GM18861 (cell line): ENCODE results near the gene GCNT1.
"Not testable (repeated sequence)": the region's sequence is repeated elsewhere in the genome, so short reads cannot be mapped to it uniquely, and the experiment has no call there.

Experiments used
- ATAC-seq: cut with Tn5 transposase; IDR thresholded peaks from one replicate; pipeline ENCODE4 v1.9.1; 2021; ENCODE audit not compliant: unreplicated experiment

The GCNT1 gene

DNA sequence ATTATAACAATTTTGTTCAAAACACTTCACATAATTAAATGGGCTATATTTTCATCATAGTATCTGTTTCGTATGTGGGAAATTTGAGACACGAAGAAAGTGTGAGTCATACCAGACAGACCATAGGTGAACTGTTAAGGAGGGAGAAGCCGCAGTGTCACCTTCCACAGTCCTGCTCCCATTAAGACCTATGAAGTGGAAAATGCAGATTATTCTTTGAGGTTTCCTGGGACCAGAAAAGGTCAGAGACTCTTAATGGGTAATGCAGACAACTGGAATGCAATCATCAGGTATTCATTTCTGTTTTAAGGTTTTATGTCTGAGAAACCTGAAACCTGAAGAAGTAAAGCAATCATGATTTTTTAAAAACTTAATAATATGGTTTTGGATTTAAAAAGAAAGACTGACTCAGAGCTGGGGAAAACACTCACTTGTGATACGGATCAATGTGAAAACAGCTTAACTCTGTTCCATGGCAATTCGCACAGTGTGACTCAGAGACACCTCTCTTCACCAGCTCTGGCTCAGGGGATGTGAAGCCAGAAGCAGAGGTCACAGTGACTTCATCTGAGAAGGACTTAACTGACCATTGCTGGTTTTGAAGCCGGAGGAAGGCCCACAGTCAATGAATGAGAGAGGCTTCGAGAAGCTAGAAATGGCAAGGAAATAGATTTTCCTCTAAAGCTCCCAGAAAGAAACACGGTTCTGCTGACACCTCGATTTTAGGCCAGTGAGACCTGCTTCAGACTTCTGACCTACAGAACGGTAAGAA lies 17.2 kb upstream of the GCNT1 start:
- peak; percentile 57 for ATAC-seq

DNA sequence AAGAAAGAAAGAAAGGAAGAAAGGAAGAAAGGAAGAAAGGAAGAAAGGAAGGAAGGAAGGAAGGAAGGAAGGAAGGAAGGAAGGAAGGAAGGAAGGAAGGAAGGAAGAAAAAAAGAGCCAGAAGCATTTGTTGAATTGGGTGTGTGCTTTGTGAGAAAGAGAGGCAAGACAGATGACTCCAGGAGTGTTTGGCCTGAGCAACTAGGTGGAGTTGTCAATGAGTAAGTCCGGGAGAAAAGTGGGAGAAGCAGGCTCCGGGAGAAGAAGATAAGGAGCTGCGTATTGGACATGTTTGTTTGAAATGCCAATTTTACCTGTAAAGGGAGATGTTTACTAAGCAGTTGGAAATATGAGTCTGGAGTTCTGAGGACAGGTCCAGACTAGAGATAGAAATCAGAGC lies 15.1 kb upstream of the GCNT1 start:
- no peak for ATAC-seq

DNA sequence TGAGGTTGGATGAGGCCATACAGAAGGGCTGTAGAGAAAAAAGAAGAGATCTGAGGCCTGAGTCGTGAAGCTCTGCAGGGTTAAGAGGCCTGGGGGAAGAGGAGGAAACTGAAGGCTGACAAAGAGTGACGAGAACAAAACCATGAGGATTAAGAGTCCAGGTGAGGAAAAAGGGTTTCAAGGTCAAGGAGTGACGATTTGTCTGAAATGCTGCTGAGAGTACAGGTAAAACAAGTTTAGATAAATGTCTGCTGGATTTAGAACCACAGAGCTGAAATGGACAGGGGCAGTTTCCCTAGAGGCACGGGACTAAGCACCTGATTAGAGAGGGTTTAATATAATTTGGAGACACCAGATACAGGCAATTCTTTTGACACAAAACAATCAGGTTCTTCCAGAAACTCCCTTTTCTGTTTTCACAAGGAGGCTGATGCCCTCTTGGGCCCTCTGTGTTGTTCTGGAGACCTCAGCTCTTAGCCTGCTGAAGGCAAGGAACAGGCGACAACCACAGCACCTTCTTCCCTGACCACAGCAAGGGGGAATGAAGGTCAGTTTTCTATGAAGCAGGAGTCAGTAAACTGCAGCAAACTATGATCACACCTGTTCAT lies 14.6 kb upstream of the GCNT1 start:
- ATAC-seq = no peak

DNA sequence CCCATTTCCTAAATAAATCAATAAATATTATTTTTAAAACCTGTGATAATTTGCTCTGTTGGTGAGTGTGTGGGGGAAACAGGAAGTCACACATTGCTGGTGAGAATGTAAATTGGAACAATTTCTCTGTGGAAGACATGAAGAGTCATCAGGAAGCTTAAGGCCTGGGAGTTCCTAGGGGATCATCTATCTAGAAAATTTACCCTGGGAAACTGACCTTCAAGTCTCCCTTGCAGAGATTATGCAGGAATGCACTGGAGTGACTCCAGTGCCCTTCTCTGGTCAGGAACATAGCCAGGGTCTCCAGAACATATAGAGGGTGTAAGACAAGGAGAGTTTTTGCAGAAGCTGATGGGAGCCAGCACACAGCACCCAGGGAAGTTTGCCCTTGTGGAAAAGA lies 13.0 kb upstream of the GCNT1 start:
- ATAC-seq = no peak

DNA sequence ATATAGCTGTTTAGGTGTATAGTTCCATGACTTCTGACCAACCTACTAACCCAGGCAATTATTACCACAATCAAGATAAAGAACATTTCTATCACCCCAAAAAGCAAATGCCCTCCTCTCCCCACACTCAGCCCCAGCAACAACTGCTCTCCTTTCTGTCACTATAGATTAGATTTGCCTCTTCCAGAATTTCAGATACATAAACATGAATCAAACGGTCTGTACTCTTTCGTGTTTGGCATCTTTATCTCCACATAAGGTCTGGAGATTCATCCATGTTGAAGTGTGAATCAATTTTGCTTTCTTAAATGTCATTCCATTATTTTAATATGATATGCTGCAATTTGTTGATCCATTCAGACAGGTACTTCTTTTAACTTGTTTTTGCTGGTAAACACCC lies 10.5 kb upstream of the GCNT1 start:
- no peak for ATAC-seq

DNA sequence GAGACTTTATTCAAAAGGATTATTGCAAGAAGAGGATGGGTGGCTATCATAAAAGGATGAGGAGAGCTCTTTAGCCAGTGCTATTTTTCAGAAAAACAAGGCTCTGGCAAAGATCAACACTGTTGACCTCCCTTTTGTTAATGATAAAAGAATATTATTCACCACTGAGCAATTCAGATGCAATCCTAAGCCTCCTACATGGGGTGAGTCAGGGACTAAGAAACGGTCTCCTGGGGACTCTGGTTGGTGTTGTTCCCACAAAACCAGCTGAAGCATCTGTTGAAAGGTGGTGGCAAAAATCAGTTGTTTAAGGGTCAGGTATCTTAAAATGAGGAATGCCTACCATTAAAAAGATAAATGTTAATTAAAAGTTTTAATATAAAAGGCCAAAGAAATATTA lies 7.7 kb upstream of the GCNT1 start:
- no peak for ATAC-seq

DNA sequence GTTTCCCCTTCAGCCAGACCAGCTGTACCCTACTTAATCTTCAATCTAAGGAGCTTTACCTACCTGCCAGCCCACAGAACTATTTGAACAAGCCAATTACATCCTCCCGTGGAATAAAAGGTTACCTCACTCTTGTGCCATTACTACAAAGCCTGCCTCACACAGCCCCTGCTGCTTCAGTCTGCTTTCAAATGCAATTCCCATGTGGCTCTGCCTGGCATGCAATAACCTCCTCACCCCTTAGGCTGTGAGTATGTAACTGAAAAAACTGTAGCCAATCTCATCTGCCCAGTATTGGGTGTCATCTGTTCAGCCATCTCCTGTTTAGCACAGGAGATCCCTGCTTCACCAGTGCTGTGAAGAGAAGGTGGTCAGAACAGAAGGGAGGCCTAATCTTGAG lies 6.1 kb upstream of the GCNT1 start:
- no peak for ATAC-seq

DNA sequence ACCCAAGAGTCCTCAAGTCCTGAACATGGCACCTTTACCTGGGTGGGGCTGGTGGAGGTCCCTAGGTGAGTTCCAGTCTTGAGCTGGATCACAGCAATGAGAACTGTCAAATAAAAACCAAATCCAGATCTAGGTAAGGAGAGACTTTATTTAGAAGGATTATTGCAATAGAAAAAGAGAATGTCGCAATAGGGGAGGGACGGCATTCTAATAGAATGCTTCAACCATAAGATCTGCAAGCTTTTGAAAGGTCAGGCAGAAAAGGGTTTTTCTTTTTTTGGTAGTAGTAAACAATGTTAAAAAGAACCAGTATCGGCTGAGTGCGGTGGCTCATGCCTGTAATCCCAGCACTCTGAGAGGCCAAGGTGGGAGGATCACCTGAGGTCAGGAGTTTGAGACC lies 5.2 kb upstream of the GCNT1 start:
- ATAC-seq = no peak

DNA sequence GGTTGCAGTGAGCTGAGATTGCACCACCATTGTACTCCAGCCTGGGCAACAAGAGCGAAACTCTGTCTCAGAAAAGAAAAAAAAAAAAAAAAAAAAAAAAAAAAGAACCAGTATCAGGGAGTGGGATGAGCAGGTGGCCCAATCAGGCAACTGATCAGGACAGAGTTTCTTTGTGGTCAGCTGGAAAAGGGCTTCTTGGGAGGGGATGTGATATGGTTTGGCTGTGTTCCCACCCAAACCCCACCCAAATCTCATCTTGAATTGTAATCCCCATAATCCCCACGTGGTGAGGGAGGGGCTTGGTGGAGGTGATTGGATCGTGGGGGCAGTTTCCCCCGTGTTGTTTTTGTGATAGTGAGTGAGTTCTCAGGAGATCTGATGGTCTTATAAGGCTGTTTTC lies 4.7 kb upstream of the GCNT1 start:
- no peak for ATAC-seq

DNA sequence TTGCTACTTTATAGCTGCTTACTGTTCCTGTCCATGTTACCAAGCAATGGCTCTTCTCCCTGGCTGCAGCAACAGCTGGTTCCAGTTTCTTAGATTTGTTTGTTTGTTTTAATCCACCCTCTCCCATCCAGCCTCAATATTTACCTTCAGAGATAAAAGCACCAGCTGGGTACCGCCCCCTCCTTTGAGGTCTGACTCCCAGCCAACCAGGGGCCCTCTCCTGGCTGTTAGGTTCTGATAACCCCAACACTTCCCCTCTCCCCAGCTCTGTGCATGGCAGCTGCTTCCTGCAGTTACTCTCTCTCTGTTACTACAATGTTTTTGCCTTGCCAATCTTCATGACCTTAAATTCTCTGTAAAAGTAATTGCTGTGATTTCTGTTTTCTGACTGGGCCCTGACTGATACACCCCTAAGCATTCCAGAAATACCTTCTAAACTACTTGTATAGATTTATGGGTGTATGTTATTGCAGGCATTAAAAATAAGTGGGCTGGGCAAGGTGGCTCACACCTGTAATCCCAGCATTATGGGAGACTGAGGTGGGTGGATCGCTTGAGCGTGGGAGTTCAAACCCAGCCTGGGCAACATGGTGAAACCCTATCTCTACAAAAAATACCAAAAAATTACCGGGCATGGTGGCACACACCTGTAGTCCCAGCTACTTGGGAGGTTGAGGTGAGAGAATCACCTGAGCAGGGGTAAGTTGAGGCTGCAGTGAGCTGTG lies 2.6 kb upstream of the GCNT1 start:
- no peak for ATAC-seq

DNA sequence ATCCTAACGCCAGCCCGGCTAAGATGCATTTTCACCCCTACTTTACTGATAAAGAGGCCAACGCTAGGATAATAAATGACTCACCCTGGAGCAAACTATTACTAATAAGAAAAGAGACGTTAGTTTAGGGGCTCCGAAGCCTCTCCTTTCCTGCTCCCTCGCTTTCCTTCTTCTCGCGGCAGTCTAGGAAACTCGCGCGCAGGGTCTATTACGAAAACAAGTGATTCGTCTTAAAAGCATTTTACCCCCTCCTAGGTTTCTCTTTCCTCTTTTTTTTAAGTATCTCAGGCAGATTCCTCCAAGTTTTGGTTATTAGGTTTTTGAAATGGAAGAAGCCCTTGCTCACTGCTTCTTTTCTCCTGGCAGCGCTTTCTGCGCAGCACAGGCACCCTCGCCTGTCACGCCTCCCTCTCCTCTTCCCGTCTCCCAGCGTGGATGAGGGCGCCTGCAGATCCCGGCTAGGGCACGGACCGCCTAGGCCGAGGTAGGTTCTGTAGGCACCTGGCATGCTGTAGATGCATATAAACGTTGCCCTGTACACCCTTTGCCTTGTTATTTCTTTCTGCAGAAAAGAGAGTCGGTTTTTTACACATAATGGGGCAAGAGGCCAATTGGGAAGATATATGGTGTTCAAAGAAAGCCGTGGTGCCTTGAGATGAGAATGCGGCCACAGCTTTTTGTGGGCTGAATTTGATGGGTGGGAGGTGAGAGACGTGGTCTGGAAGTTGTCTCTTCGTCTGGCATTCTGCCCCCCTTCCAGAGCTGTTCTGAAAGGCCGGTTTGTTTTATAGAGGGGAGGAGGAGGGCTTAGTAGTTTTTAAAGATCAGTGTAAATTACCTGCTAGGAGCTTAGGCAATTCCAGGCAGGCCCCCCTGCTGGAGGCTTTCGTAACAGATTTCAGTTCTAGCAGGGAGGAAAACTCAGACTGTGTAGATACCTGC lies 983 bp downstream of the GCNT1 start:
- ATAC-seq = no peak

DNA sequence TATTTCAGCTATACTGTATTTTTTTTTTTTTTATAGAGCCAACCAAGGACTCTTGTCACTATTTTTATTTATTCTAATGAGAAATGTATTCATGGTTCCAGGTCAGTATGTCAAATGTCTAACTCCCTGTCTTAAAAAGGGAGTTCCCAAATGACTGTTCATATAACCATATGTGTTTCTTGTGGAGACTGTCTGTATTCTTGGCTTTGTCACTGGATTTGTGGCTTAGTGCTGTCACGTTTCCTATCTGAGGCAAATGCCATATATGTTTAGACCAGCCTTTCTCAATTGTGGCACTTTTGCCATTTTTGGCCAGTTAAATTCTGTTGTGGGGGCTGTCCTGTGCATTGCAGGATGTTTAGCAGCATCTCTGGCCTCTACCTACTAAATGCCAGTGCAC lies 3.1 kb downstream of the GCNT1 start:
- ATAC-seq = no peak

DNA sequence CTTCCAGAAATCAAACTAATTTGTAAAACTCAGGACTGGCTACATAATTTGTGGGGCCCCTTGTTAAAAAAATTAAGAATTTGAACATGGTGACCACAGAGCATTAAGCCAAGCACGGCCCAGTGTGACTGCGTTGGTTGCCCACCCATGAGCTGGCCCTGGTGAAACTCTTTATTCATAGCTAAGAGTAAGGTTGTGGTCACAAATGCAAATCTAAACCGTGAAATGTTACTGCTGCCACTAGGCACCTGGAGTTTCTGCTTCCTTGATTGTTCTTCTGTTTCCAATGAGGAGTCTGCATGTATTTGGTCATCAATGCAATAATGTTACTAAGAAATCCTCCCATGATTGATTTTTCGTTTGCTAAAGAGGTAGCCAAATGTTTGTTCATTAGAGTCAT lies 4.2 kb downstream of the GCNT1 start:
- ATAC-seq = peak; percentile 64

DNA sequence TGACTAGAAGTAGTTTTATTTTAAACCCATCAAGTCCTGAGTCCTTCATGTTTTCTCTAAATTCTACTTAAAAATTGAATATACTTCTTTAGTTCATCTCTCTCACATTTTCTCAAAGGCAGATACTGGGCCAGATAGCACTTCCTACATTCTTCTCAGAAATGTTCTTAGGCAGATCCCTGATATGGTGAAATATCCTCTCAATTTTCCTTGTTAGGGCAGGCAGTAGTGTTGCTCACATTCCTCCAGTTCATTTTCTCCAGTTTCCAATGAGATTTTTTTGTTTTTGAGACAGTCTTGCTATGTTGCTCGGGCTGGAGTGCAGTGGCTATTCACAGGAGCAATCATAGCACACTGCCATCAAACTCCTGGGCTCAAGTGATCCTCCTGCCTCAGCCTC lies 5.7 kb downstream of the GCNT1 start:
- ATAC-seq = no peak

DNA sequence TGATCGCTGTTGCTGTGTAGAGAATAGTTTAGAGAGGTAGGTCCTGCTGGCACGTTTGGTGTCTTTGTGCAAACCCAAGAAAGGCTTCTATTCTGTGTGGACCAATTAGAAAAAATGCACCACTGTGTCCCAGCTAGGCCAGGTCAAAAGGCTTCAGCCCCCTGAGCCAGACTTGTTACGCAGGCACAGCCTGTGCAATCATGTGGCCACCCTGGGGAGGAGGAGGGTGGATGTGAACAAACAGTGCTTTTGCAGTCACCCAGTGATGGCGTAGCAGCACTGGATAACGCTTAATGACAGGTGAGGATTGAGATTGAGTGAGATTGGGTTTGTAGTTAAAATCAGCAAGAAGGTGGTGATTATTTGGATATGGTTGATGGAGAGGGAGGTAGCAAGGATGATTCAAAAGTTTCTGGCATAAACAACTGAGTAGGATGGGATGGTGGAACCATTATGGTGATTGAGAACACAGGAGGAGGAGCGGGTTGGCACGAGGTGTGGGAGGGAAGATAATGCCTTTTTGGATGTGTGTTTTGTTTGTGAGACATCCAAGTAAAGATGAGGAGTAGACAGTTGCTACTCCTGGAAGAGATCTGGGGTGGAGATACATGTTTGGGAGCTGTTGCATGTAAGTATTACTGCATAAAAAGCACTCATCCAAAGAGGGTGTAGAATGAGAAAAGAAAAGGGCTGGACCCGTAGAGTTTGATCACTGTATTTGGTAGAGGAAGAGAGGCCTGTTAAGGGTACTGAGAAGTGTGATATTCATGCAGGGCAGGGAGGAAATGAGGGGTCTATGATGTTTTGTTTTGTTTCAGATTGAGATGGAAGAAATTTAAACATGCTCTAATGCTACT lies 6.7 kb downstream of the GCNT1 start:
- no peak for ATAC-seq

DNA sequence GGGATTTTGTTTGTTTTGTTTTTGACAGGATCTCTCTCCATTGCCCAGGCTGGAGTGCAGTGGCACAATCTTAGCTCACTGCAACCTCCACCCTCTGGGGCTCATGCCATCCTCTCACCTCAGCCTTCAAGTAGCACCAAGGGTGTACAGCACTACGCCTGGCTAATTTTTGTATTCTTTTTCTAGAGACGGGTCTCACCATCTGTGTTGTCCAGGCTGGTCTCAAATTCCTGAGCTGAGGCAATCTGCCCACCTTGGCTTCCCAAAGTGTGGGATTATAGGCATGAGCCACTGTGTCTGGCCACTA lies 7.3 kb downstream of the GCNT1 start:
- no peak for ATAC-seq

DNA sequence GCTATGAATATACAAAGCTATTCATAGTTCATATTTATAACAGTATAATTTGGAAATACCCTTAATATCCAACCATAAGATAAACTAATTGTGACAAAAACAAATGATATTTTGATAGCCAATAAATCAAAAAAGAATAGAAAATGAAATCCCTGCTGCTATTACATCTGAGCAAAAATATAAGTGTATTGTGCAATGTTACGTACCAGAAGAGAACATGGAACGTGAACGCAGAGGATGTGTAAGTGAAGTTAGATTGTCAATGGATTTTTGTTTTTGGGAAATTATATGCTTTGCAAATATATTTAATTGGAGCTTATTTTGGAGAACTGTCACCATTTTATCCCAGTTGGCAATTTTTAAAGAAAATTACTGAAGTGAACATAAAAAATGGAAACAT lies 15.4 kb downstream of the GCNT1 start:
- no peak for ATAC-seq

DNA sequence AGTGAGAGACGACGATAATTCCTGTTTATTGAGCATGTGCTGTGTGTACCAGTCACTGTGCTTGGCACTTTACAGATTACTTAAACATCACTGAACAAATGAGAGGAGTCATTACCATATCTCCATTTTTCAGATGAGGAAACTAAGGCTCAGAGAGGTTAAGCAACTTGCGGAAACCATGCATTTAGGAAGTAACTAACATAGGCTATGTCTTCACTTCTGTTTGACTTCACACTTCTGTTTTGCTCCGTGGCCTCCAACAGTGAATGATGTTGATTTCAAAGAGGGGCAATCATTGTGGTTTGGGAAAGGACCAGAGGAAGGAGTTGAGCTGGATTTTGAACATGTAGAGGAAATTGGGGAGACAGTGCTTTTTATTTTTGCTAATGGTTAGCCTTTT lies 16.7 kb downstream of the GCNT1 start:
- ATAC-seq = no peak

DNA sequence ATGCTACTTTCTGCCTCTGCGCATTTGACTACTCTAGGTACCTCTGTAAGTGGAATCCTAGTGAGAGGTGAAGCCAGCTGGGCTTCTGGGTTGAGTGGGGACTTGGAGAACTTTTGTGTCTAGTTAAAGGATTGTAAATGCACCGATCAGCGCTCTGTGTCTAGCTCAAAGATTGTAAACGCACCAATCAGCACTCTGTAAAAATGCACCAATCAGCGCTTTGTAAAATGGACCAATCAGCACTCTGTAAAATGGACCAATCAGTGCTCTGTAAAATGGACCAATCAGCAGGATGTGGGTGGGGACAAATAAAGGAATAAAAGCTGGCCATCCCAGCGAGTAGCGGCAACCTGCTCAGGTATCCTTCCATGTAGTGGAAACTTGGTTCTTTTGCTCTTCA lies 18.8 kb downstream of the GCNT1 start:
- not testable (repeated sequence) for ATAC-seq

DNA sequence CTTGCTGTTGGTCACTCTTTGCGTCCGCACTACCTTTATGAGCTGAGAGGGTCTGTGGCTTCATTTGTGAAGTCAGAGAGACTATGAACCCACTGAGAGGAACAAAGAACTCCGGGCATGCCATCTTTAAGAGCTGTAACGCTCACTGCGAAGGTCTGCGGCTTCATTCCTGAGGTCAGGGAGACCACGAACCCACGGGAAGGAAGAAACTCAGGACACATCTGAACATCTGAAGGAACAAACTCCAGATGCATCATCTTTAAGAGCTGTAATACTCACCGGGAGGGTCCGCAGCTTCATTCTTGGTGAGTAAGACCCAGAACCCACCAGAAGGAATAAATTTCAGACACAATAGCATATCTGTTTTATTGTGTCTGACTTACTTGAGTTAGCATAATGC lies 19.2 kb downstream of the GCNT1 start:
- ATAC-seq = no peak

DNA sequence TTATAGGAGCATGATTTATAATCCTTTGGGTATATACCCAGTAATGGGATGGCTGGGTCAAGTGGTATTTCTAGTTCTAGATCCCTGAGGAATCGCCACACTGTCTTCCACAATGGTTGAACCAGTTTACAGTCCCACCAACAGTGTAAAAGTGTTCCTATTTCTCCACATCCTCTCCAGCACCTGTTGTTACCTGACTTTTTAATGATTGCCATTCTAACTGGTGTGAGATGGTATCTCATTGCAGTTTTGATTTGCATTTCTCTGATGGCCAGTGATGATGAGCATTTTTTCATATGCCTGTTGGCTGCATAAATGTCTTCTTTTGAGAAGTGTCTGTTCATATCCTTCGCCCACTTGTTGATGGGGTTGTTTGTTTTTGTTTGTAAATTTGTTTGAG lies 20.4 kb downstream of the GCNT1 start:
- ATAC-seq = not testable (repeated sequence)
